Prostate gland (tissue), 2 donors: ENCODE data around the gene JADE2. TPM values are rescaled to one million over a fixed set of nuclear protein-coding genes. Genes with fewer than 3 reads are reported as not detected.

Experiments used
- DNase-seq: peaks from one replicate; pipeline ENCODE4 v3.0.0-alpha.2; 2019; ENCODE audit warnings: low spot score
- H3K27ac ChIP-seq, 2 donors: fragments of 200-600 bp; sonication (generic); 2 replicates each; pipeline ENCODE4 v1.5.1; 2017 to 2019
- H3K27me3 ChIP-seq: fragments of 200-600 bp; sonication (generic); replicated peaks from 2 replicates; pipeline ENCODE4 v1.5.1; 2019; ENCODE audit not compliant: insufficient read depth
- H3K36me3 ChIP-seq, 2 donors: fragments of 200-600 bp; sonication (generic); 1 replicate in 1 of 2; 2 replicates in 1 of 2; pipeline versions ENCODE4 v1.5.1 to v1.8.1; 2017 to 2019
- H3K4me1 ChIP-seq: fragments of 200-600 bp; sonication (generic); replicated peaks from 2 replicates; pipeline ENCODE4 v1.5.1; 2019
- H3K4me3 ChIP-seq, 2 donors: fragments of 200-600 bp; sonication (generic); 2 replicates each; pipeline ENCODE4 v1.5.1; 2017 to 2019
- H3K9me3 ChIP-seq: fragments of 200-600 bp; sonication (generic); 2 replicates; pipeline ENCODE4 v1.5.1; 2017
- CTCF ChIP-seq, 4 experiments: fragments of 200-600 bp in 2 of 4; fragments of 450-650 bp in 2 of 4; sonication (generic) in 2 of 4; IDR thresholded peaks; 1 replicate in 3 of 4; 2 replicates in 1 of 4; pipeline ENCODE4 v1.5.1; 2016 to 2019; ENCODE audit warnings: antibody characterized with exemption in 4 of 4, mild to moderate bottlenecking in 2 of 4, moderate library complexity in 2 of 4
- POLR2A ChIP-seq: fragments of 450-650 bp; IDR thresholded peaks from one replicate; pipeline ENCODE4 v1.6.1; 2016; ENCODE audit warnings: antibody characterized with exemption, mild to moderate bottlenecking
- POLR2AphosphoS5 ChIP-seq: sonication (generic); formaldehyde crosslinking; IDR thresholded peaks from one replicate; pipeline ENCODE4 v1.6.1; 2017; ENCODE audit warnings: antibody characterized with exemption
- WGBS: methylation state at CpG from one replicate; pipeline ENCODE4 v1.1.5; 2018; 5-methylcytosine and 5-hydroxymethylcytosine counted together
- intact Hi-C: fragments of 100-400 bp; cut with DNase I; formaldehyde crosslinking; loops from one replicate; pipeline ENCODE4 v1.14.2; 2022
- total RNA-seq, 2 donors: library from RNA; depleted of rRNA; stranded (reverse); fragments of >200 nt; gene quantifications; one replicate each; pipeline ENCODE4 v1.1.0, GENCODE V29; 2016

The JADE2 gene
- total RNA-seq, 2 donors from 2014 or later = 63.4 to 87.1 TPM

- Histone ChIP-seq H3K27me3 (no peaks in the 10 kb centered on the region), H3K4me1 (no peaks in the 10 kb centered on the region), H3K9me3 (no peaks in the 10 kb centered on the region), H3K4me3 (no peak overlapping the region), H3K27ac (no peak overlapping the region), H3K36me3 (peaks cover 40 to 56% of the 10 kb centered on the region in 2 donors)
- 93% methylated on average over 3 of the region's 4 CpGs for WGBS
- intact Hi-C loops = no loop called here
- TF ChIP-seq CTCF (IDR thresholded peaks at IDR 0.05) = no peak
- TF ChIP-seq POLR2AphosphoS5 = no peak
- TF ChIP-seq POLR2A = no peak
- DNase-seq = no peak
Measured at GRCh38 chr5:134564396-134564795, 38.9 kb downstream of the JADE2 start.

- no peaks in the 10 kb centered on the region for H3K27me3 ChIP-seq
- 94% methylated on average over 28 of the region's 28 CpGs for WGBS
- H3K4me1 ChIP-seq = no peaks in the 10 kb centered on the region
- TF ChIP-seq CTCF (IDR thresholded peaks at IDR 0.05) (no peak), POLR2A (no peak), POLR2AphosphoS5 (no peak)
- no peak overlapping the region for H3K27ac ChIP-seq
- H3K4me3 ChIP-seq = no peak overlapping the region
- no peaks in the 10 kb centered on the region for H3K9me3 ChIP-seq
- no peak for DNase-seq
- intact Hi-C loops = no loop called here
- H3K36me3 ChIP-seq = peaks cover 26 to 43% of the 10 kb centered on the region in 2 donors
Measured at GRCh38 chr5:134565791-134566740, 40.6 kb downstream of the JADE2 start.

DNA sequence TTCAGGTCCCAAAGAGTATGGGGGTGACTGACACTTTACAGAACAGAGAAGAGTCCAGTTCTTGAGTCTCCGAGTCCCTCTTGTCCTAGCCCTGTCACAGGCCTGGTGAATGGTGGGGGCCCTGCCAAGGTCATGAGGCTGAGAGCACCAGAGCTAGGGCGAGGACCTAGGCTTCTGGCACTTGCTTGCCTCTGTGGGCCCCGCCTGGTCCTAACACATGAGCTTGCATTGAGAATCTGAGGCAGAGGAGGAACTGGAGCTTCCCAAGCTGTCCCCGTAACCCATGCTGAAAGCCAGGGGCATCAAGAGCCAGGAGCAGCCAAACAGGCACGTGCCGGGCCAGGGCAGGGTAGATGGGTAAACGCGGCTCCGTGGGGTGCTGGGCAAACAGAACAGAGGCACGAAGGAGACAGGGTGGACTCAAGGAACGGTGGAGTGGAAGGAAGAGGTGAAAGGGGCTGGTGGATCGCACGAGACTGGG lies 41.3 kb downstream of the JADE2 start:
- intact Hi-C loops = no loop called here
- Histone ChIP-seq H3K9me3 (no peaks in the 10 kb centered on the region), H3K4me1 (no peaks in the 10 kb centered on the region), H3K27me3 (no peaks in the 10 kb centered on the region), H3K27ac (no peak overlapping the region), H3K4me3 (no peak overlapping the region), H3K36me3 (peaks cover 26 to 37% of the 10 kb centered on the region in 2 donors)
- TF ChIP-seq POLR2AphosphoS5 = no peak
- no peak for TF ChIP-seq POLR2A
- TF ChIP-seq CTCF (IDR thresholded peaks at IDR 0.05) = no peak
- DNase-seq = no peak
- WGBS = 83% methylated on average over 13 of the region's 13 CpGs

GRCh38 chr5:134567641-134568336 lies 42.3 kb downstream of the JADE2 start:
- no peak for DNase-seq
- intact Hi-C loops = no loop called here
- whole genome bisulfite sequencing = 82% methylated on average over 6 of the region's 7 CpGs
- Histone ChIP-seq H3K27me3 (no peaks in the 10 kb centered on the region), H3K4me3 (no peak overlapping the region), H3K4me1 (no peaks in the 10 kb centered on the region), H3K9me3 (no peaks in the 10 kb centered on the region), H3K27ac (no peak overlapping the region), H3K36me3 (peaks cover 25 to 39% of the 10 kb centered on the region in 2 donors)
- TF ChIP-seq CTCF (IDR thresholded peaks at IDR 0.05) (no peak), POLR2A (no peak), POLR2AphosphoS5 (no peak)
